ENCODE measurements around the gene ABCD2. TPM values are rescaled to one million over a fixed set of nuclear protein-coding genes. Genes with fewer than 3 reads are reported as not detected.
"Not testable (repeated sequence)": the region's sequence is repeated elsewhere in the genome, so short reads cannot be mapped to it uniquely, and the experiment has no call there.

Gene ABCD2
- total RNA-seq, 4 donors from 2014 or later = 0.07 to 0.20 (median 0.10) TPM; not detected in 1

DNA sequence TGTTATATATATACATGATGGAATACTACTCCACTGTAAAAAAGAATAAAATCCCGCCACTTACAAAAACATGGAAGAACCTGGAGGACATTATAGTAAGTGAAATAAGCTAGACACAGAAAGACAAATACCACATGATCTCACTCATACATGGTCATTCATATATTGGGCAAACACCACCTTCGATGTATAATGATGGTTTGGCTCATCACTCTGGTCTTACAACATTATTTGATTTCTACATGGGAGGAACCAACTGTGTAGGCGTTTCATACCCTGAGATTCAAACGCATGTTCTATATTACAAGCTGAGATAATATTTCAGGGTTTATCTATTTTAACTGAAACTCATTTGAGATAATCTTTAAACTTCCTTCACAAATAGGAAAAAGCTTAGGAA is 48.3 kb downstream of the ABCD2 start:
- no peaks in the 10 kb centered on the region for H3K27me3 ChIP-seq
- no peaks in the 10 kb centered on the region for H3K4me1 ChIP-seq
- no peaks in the 10 kb centered on the region for H3K9me3 ChIP-seq
- TF ChIP-seq CTCF (IDR thresholded peaks at IDR 0.05 in 4 of 5, conservative IDR thresholded peaks at IDR 0.05 in 1 of 5) (no peak), POLR2A (IDR thresholded peaks at IDR 0.05) (no peak)
- DNase-seq = no peak
- H3K4me3 ChIP-seq = no peak overlapping the region
- no peak for ATAC-seq
- H3K27ac ChIP-seq = no peak overlapping the region
- in situ Hi-C loops (cut with MboI; ENCODE audit: low sequenced_read_pairs in 4 of 4) = no loop called here
- intact Hi-C loops (cut with DNase I; ENCODE audit: low total_unique reads) = no loop called here
- H3K36me3 ChIP-seq = no peaks in the 10 kb centered on the region

GRCh38 chr12:39553476-39553875 is 66.1 kb downstream of the ABCD2 start:
- ATAC-seq (no peak), DNase-seq (no peak)
- TF ChIP-seq CTCF (IDR thresholded peaks at IDR 0.05 in 4 of 5, conservative IDR thresholded peaks at IDR 0.05 in 1 of 5) = no peak
- TF ChIP-seq POLR2A (IDR thresholded peaks at IDR 0.05) = no peak
- no peaks in the 10 kb centered on the region for H3K4me1 ChIP-seq
- H3K4me3 ChIP-seq = no peak overlapping the region
- H3K9me3 ChIP-seq = no peaks in the 10 kb centered on the region
- H3K36me3 ChIP-seq = no peaks in the 10 kb centered on the region
- H3K27me3 ChIP-seq = no peaks in the 10 kb centered on the region
- intact Hi-C loops (cut with DNase I; ENCODE audit: low total_unique reads) (no loop called here), in situ Hi-C loops (cut with MboI; ENCODE audit: low sequenced_read_pairs in 4 of 4) (no loop called here)
- no peak overlapping the region for H3K27ac ChIP-seq

- H3K36me3 ChIP-seq; H3K4me1 ChIP-seq; H3K27ac ChIP-seq; intact Hi-C loops (cut with DNase I; ENCODE audit: low total_unique reads); in situ Hi-C loops (cut with MboI; ENCODE audit: low sequenced_read_pairs in 4 of 4); H3K9me3 ChIP-seq; ATAC-seq; H3K27me3 ChIP-seq; DNase-seq; H3K4me3 ChIP-seq: not testable (repeated sequence)
These were observed 75.4 kb downstream of the ABCD2 start for GRCh38 chr12:39544211-39544610.

DNA sequence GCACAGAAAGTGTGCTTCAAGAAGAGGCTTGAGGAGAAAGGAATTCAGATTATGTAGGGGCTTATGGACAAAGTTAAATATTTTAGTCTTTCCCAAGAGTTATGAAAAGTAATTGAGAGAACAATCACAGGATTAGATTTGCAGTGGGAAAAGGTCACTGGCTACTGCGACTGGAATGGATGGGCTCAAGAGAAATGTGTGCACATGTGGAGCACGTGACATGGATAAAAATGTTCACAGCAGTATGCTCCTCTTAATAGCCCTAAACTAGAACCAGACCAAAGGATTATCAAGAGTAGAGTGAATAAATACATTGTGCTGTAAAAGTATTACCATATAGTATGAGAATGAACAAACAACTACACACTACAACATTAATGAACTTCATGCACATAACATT is 78.1 kb downstream of the ABCD2 start:
- Histone ChIP-seq H3K36me3 (no peaks in the 10 kb centered on the region), H3K27ac (no peak overlapping the region), H3K4me1 (no peaks in the 10 kb centered on the region), H3K27me3 (no peaks in the 10 kb centered on the region), H3K4me3 (no peak overlapping the region), H3K9me3 (no peaks in the 10 kb centered on the region)
- in situ Hi-C loops (cut with MboI; ENCODE audit: low sequenced_read_pairs in 4 of 4) = no loop called here
- ATAC-seq (no peak), DNase-seq (no peak)
- intact Hi-C loops (cut with DNase I; ENCODE audit: low total_unique reads) = no loop called here
- no peak for TF ChIP-seq CTCF (IDR thresholded peaks at IDR 0.05 in 4 of 5, conservative IDR thresholded peaks at IDR 0.05 in 1 of 5)
- TF ChIP-seq POLR2A (IDR thresholded peaks at IDR 0.05) = no peak

DNA sequence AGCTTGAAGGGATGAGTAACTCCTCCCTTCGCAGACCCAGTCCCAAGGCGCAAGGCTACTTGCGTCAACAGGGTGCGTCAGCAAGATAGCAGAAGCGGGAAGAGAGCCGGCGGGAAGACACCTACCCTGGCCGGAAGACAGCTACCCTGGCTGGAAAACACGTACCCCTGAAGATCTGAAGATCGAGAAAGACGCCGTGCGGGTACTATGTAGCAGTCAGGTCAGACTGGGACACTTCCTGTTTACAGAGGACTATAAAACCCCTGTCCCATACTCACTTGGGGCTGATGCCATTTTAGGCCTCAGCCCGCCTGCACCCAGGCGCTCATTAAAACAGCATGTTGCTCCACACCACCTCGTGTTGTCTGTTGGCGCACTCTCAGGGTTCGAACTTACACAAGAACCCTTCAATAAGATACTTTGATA is 80.9 kb downstream of the ABCD2 start:
- Histone ChIP-seq H3K4me3 (no peak overlapping the region), H3K4me1 (no peaks in the 10 kb centered on the region), H3K27ac (no peak overlapping the region), H3K27me3 (no peaks in the 10 kb centered on the region), H3K9me3 (no peaks in the 10 kb centered on the region), H3K36me3 (no peaks in the 10 kb centered on the region)
- intact Hi-C loops (cut with DNase I; ENCODE audit: low total_unique reads) = no loop called here
- in situ Hi-C loops (cut with MboI; ENCODE audit: low sequenced_read_pairs in 4 of 4) = no loop called here
- ATAC-seq (no peak), DNase-seq (no peak)
- TF ChIP-seq CTCF (IDR thresholded peaks at IDR 0.05 in 4 of 5, conservative IDR thresholded peaks at IDR 0.05 in 1 of 5) (no peak), POLR2A (IDR thresholded peaks at IDR 0.05) (no peak)
